Measurements from ENCODE around the gene IL1B.

IL1B gene

DNA sequence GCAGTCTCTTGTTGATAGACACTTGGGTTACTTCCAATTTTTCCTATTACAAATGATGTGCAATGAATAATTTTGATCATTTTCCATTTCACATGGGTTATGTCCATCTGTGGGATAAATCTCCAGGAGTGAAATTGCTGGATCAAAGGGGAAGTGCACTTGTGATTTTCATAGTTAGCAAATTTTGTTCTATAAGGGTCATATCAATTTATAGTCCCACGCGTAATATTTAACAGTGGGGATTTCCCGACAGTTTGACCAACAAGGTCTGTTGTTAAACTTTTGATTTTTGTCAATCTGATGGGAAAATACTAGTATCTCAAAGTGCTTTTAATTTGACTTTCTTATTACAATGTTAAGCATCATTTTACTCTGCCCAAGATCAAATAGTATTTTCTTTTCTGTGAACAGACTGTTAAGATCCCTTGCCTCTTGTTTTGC is 8.3 kb downstream of the IL1B start:
- Histone ChIP-seq H3F3A (ENCODE audit: insufficient read depth, low read length) (no peaks in the 10 kb centered on the region), H3K4me1 (ENCODE audit: insufficient read depth, low read length, severe bottlenecking) (no peaks in the 10 kb centered on the region), H3K9me3 (ENCODE audit: low read length) (no peaks in the 10 kb centered on the region), H2AFZ (ENCODE audit: low read length) (no peak overlapping the region), H3K79me2 (ENCODE audit: insufficient read depth, low read length) (no peaks in the 10 kb centered on the region), H4K20me1 (ENCODE audit: insufficient read depth, low read length) (no peaks in the 10 kb centered on the region), H3K27ac (ENCODE audit: low read depth, low read length, poor library complexity, severe bottlenecking) (no peak overlapping the region), H3K9me2 (ENCODE audit: low read depth, low read length) (no peaks in the 10 kb centered on the region), H3K36me3 (ENCODE audit: insufficient read depth, low read length) (no peaks in the 10 kb centered on the region), H3K4me2 (ENCODE audit: low read length) (no peak overlapping the region), H3K4me3 (ENCODE audit: low read depth, low read length, poor library complexity, severe bottlenecking) (no peak overlapping the region), H3K9ac (ENCODE audit: low read length) (no peak overlapping the region), H3K27me3 (ENCODE audit: insufficient read depth, low read length) (no peaks in the 10 kb centered on the region)
- no peak for TF ChIP-seq EZH2 (IDR thresholded peaks at IDR 0.05; ENCODE audit: borderline replicate concordance, low read length)
- TF ChIP-seq, protein P1, sequence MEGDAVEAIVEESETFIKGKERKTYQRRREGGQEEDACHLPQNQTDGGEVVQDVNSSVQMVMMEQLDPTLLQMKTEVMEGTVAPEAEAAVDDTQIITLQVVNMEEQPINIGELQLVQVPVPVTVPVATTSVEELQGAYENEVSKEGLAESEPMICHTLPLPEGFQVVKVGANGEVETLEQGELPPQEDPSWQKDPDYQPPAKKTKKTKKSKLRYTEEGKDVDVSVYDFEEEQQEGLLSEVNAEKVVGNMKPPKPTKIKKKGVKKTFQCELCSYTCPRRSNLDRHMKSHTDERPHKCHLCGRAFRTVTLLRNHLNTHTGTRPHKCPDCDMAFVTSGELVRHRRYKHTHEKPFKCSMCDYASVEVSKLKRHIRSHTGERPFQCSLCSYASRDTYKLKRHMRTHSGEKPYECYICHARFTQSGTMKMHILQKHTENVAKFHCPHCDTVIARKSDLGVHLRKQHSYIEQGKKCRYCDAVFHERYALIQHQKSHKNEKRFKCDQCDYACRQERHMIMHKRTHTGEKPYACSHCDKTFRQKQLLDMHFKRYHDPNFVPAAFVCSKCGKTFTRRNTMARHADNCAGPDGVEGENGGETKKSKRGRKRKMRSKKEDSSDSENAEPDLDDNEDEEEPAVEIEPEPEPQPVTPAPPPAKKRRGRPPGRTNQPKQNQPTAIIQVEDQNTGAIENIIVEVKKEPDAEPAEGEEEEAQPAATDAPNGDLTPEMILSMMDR (IDR thresholded peaks at IDR 0.05; ENCODE audit: low read length) = no peak

GRCh38 chr2:112827604-112828185 is 8.9 kb downstream of the IL1B start:
- Histone ChIP-seq H3K4me2 (ENCODE audit: low read length) (no peak overlapping the region), H3K36me3 (ENCODE audit: insufficient read depth, low read length) (no peaks in the 10 kb centered on the region), H3K9me2 (ENCODE audit: low read depth, low read length) (no peaks in the 10 kb centered on the region), H3K4me3 (ENCODE audit: low read depth, low read length, poor library complexity, severe bottlenecking) (no peak overlapping the region), H3F3A (ENCODE audit: insufficient read depth, low read length) (no peaks in the 10 kb centered on the region), H3K79me2 (ENCODE audit: insufficient read depth, low read length) (no peaks in the 10 kb centered on the region), H3K27ac (ENCODE audit: low read depth, low read length, poor library complexity, severe bottlenecking) (no peak overlapping the region), H3K27me3 (ENCODE audit: insufficient read depth, low read length) (no peaks in the 10 kb centered on the region), H3K9ac (ENCODE audit: low read length) (no peak overlapping the region), H3K9me3 (ENCODE audit: low read length) (no peaks in the 10 kb centered on the region), H4K20me1 (ENCODE audit: insufficient read depth, low read length) (no peaks in the 10 kb centered on the region), H3K4me1 (ENCODE audit: insufficient read depth, low read length, severe bottlenecking) (no peaks in the 10 kb centered on the region), H2AFZ (ENCODE audit: low read length) (no peak overlapping the region)
- TF ChIP-seq EZH2 (IDR thresholded peaks at IDR 0.05; ENCODE audit: borderline replicate concordance, low read length) = no peak
- TF ChIP-seq, protein P1 (IDR thresholded peaks at IDR 0.05; ENCODE audit: low read length) = no peak

DNA sequence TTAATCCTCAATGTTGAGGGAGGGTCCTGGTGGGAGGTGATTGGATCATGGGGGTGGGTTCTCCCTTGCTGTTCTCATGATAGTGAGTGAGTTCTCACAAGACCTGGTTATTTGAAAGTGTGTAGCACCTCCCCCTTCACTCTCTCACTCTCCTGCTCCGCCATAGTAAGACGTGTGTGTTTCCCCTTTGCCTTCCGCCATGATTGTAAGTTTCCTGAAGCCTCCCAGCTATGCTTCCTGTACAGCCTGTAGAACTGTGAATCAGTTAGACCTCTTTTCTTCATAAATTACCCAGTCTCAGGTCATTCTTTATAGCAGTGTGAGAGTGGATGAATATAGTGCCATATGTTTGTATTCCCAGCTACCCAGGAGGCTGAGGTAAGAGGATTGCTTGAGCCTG is 9.6 kb downstream of the IL1B start:
- Histone ChIP-seq H3K79me2 (ENCODE audit: insufficient read depth, low read length) (no peaks in the 10 kb centered on the region), H3F3A (ENCODE audit: insufficient read depth, low read length) (no peaks in the 10 kb centered on the region), H3K27ac (ENCODE audit: low read depth, low read length, poor library complexity, severe bottlenecking) (no peak overlapping the region), H3K9ac (ENCODE audit: low read length) (no peak overlapping the region), H3K9me3 (ENCODE audit: low read length) (no peaks in the 10 kb centered on the region), H3K4me1 (ENCODE audit: insufficient read depth, low read length, severe bottlenecking) (no peaks in the 10 kb centered on the region), H3K9me2 (ENCODE audit: low read depth, low read length) (no peaks in the 10 kb centered on the region), H3K27me3 (ENCODE audit: insufficient read depth, low read length) (no peaks in the 10 kb centered on the region), H4K20me1 (ENCODE audit: insufficient read depth, low read length) (no peaks in the 10 kb centered on the region), H3K4me3 (ENCODE audit: low read depth, low read length, poor library complexity, severe bottlenecking) (no peak overlapping the region), H2AFZ (ENCODE audit: low read length) (no peak overlapping the region), H3K36me3 (ENCODE audit: insufficient read depth, low read length) (no peaks in the 10 kb centered on the region), H3K4me2 (ENCODE audit: low read length) (no peak overlapping the region)
- TF ChIP-seq, protein P1 (IDR thresholded peaks at IDR 0.05; ENCODE audit: low read length) = no peak
- TF ChIP-seq EZH2 (IDR thresholded peaks at IDR 0.05; ENCODE audit: borderline replicate concordance, low read length) = no peak

Data from OCI-LY1 (cell line).